H1 (cell line): ENCODE results near the gene LARGE2. TPM values are rescaled to one million over a fixed set of nuclear protein-coding genes. Genes with fewer than 3 reads are reported as not detected.

ENCODE experiments used
- GTF2F1 ChIP-seq: IDR thresholded peaks from 2 replicates; pipeline ENCODE4 v1.6.1; 2012; ENCODE audit warnings: low read depth, low read length, improper control_type of control experiment, borderline replicate concordance
- JUN ChIP-seq: IDR thresholded peaks from 2 replicates; pipeline ENCODE4 v1.6.1; 2011; ENCODE audit warnings: low read depth, mild to moderate bottlenecking, improper control_type of control experiment, low read length
- NRF1 ChIP-seq: IDR thresholded peaks from 2 replicates; pipeline ENCODE4 v1.6.1; 2011; ENCODE audit warnings: mild to moderate bottlenecking, low read depth, low read length, improper control_type of control experiment
- SIX5 ChIP-seq: IDR thresholded peaks from 2 replicates; pipeline ENCODE4 v1.6.1; 2011; ENCODE audit warnings: mild to moderate bottlenecking, low read depth, low read length
- SRF ChIP-seq: IDR thresholded peaks from 2 replicates; pipeline ENCODE4 v1.6.1; 2011; ENCODE audit warnings: mild to moderate bottlenecking, low read depth, low read length, moderate library complexity
- TAF7 ChIP-seq: optimal IDR thresholded peaks from 2 replicates; pipeline ENCODE3; 2011; ENCODE audit warnings: low read depth, mild to moderate bottlenecking, inconsistent platforms, low read length, moderate library complexity, borderline replicate concordance
- TEAD4 ChIP-seq: IDR thresholded peaks from 2 replicates; pipeline ENCODE4 v1.6.1; 2012; ENCODE audit warnings: low read depth, low read length, inconsistent platforms, mixed read lengths
- polyA plus RNA-seq, 7 experiments: library from polyadenylated mRNA; depleted of rRNA in 3 of 7; stranded (reverse) in 5 of 7; unstranded in 2 of 7; fragments of >200 nt in 5 of 7; fragments of 200-250 nt in 2 of 7; gene quantifications; 1 replicate in 5 of 7; 2 replicates in 1 of 7; 4 replicates in 1 of 7; pipeline versions ENCODE4 v1.2.1 to v1.2.3, GENCODE V29; 2011 to 2013; ENCODE audit warnings: missing spikeins in 2 of 7, mixed read lengths in 2 of 7
- total RNA-seq: library from RNA; stranded (reverse); fragmentation: NEBNext Ultra II Directional; extraction: Animal tissue kit (Norgen Biotek cat#: 25700); gene quantifications from 2 replicates; pipeline ENCODE4 v1.2.1, GENCODE V29; 2021
- TF ChIP-seq, protein P1 (sequence below): fragments of 300-600 bp; sonication (generic); IDR thresholded peaks from 2 replicates; pipeline ENCODE4 v1.7.1; 2012; ENCODE audit warnings: low read length, moderate library complexity, mild to moderate bottlenecking, inconsistent platforms; ENCODE audit not compliant: insufficient replicate concordance
- TF ChIP-seq, protein P2 (sequence below): IDR thresholded peaks from 2 replicates; pipeline ENCODE4 v1.6.1; 2012; ENCODE audit warnings: low read length, inconsistent platforms

LARGE2 gene
- total and polyA plus RNA-seq, 2 of the 8 experiments (the other 6 are each of a cell fraction or from before 2014, with no cell fraction given) = 111 to 137 TPM

DNA sequence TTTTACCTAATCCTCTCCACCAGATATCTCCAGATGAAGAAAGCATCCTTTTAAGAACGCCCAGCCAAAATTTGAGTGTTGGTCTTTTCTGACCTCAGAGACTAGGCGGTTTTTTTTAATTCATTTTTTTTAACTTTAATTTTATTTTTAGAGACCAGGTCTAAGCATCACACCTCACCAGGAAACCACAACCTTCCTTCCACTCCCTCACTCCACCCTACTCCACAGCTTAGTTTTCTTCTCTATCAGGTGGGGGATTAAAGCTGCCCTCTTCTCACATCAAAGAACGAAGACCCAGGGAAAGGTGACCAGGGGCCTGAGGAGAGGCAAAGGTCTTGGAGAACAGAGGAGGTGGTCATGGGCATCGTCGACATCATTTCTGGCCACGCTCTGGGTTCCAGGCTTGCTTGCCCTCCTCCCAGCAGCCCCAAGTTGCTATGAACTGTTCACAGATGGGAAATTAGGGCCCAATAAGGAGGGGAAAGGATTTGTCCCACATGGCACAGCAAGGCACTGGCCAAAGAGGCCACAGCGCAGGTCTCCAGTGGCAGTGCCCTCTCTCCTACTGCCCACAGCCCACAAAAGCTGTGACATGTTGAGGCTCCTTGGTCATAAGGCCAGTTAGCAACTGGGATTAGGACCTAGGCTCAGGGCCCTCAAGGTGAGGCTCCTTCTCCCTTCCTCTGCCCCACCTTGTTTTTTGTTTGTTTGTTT lies 3.3 kb upstream of the LARGE2 start (continued):
- TF ChIP-seq, protein P1, sequence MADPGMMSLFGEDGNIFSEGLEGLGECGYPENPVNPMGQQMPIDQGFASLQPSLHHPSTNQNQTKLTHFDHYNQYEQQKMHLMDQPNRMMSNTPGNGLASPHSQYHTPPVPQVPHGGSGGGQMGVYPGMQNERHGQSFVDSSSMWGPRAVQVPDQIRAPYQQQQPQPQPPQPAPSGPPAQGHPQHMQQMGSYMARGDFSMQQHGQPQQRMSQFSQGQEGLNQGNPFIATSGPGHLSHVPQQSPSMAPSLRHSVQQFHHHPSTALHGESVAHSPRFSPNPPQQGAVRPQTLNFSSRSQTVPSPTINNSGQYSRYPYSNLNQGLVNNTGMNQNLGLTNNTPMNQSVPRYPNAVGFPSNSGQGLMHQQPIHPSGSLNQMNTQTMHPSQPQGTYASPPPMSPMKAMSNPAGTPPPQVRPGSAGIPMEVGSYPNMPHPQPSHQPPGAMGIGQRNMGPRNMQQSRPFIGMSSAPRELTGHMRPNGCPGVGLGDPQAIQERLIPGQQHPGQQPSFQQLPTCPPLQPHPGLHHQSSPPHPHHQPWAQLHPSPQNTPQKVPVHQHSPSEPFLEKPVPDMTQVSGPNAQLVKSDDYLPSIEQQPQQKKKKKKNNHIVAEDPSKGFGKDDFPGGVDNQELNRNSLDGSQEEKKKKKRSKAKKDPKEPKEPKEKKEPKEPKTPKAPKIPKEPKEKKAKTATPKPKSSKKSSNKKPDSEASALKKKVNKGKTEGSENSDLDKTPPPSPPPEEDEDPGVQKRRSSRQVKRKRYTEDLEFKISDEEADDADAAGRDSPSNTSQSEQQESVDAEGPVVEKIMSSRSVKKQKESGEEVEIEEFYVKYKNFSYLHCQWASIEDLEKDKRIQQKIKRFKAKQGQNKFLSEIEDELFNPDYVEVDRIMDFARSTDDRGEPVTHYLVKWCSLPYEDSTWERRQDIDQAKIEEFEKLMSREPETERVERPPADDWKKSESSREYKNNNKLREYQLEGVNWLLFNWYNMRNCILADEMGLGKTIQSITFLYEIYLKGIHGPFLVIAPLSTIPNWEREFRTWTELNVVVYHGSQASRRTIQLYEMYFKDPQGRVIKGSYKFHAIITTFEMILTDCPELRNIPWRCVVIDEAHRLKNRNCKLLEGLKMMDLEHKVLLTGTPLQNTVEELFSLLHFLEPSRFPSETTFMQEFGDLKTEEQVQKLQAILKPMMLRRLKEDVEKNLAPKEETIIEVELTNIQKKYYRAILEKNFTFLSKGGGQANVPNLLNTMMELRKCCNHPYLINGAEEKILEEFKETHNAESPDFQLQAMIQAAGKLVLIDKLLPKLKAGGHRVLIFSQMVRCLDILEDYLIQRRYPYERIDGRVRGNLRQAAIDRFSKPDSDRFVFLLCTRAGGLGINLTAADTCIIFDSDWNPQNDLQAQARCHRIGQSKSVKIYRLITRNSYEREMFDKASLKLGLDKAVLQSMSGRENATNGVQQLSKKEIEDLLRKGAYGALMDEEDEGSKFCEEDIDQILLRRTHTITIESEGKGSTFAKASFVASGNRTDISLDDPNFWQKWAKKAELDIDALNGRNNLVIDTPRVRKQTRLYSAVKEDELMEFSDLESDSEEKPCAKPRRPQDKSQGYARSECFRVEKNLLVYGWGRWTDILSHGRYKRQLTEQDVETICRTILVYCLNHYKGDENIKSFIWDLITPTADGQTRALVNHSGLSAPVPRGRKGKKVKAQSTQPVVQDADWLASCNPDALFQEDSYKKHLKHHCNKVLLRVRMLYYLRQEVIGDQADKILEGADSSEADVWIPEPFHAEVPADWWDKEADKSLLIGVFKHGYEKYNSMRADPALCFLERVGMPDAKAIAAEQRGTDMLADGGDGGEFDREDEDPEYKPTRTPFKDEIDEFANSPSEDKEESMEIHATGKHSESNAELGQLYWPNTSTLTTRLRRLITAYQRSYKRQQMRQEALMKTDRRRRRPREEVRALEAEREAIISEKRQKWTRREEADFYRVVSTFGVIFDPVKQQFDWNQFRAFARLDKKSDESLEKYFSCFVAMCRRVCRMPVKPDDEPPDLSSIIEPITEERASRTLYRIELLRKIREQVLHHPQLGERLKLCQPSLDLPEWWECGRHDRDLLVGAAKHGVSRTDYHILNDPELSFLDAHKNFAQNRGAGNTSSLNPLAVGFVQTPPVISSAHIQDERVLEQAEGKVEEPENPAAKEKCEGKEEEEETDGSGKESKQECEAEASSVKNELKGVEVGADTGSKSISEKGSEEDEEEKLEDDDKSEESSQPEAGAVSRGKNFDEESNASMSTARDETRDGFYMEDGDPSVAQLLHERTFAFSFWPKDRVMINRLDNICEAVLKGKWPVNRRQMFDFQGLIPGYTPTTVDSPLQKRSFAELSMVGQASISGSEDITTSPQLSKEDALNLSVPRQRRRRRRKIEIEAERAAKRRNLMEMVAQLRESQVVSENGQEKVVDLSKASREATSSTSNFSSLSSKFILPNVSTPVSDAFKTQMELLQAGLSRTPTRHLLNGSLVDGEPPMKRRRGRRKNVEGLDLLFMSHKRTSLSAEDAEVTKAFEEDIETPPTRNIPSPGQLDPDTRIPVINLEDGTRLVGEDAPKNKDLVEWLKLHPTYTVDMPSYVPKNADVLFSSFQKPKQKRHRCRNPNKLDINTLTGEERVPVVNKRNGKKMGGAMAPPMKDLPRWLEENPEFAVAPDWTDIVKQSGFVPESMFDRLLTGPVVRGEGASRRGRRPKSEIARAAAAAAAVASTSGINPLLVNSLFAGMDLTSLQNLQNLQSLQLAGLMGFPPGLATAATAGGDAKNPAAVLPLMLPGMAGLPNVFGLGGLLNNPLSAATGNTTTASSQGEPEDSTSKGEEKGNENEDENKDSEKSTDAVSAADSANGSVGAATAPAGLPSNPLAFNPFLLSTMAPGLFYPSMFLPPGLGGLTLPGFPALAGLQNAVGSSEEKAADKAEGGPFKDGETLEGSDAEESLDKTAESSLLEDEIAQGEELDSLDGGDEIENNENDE = no peak
- TF ChIP-seq SIX5 = no peak
- no peak for TF ChIP-seq NRF1
- TF ChIP-seq SRF = no peak
- no peak for TF ChIP-seq TEAD4
- TF ChIP-seq JUN = no peak
- no peak for TF ChIP-seq GTF2F1
- no peak for TF ChIP-seq TAF7
- TF ChIP-seq, protein P2, sequence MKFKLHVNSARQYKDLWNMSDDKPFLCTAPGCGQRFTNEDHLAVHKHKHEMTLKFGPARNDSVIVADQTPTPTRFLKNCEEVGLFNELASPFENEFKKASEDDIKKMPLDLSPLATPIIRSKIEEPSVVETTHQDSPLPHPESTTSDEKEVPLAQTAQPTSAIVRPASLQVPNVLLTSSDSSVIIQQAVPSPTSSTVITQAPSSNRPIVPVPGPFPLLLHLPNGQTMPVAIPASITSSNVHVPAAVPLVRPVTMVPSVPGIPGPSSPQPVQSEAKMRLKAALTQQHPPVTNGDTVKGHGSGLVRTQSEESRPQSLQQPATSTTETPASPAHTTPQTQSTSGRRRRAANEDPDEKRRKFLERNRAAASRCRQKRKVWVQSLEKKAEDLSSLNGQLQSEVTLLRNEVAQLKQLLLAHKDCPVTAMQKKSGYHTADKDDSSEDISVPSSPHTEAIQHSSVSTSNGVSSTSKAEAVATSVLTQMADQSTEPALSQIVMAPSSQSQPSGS = no peak
